Nephron progenitor cell (in vitro differentiated cells): ENCODE data around the gene PCBP3.

ENCODE experiments used
- DNase-seq: peaks from one replicate; pipeline ENCODE4 v3.0.0; 2021
- H3K27ac Mint-ChIP-seq: 2 replicates; pipeline ENCODE4 v1.8.0; 2021; ENCODE audit warnings: mild to moderate bottlenecking, moderate library complexity, mixed read lengths
- H3K27me3 Mint-ChIP-seq: 2 replicates; pipeline ENCODE4 v1.8.0; 2021; ENCODE audit warnings: mild to moderate bottlenecking, low read depth, mixed read lengths; ENCODE audit not compliant: poor library complexity
- H3K36me3 Mint-ChIP-seq: 2 replicates; pipeline ENCODE4 v1.8.0; 2021; ENCODE audit warnings: low read depth, mixed read lengths
- H3K4me1 Mint-ChIP-seq: 2 replicates; pipeline ENCODE4 v1.8.0; 2021; ENCODE audit warnings: mixed read lengths
- H3K4me3 Mint-ChIP-seq: 2 replicates; pipeline ENCODE4 v1.8.0; 2021; ENCODE audit warnings: mild to moderate bottlenecking, moderate library complexity, mixed read lengths
- H3K9me3 Mint-ChIP-seq: 2 replicates; pipeline ENCODE4 v1.8.0; 2021; ENCODE audit warnings: mild to moderate bottlenecking, moderate library complexity, mixed read lengths
- CTCF ChIP-seq: fragments of 200-600 bp; sonication (generic); IDR thresholded peaks from 2 replicates; pipeline ENCODE4 v1.5.0; 2021; ENCODE audit warnings: antibody characterized with exemption

Gene PCBP3

GRCh38 chr21:45756669-45757068 is 113.1 kb downstream of the PCBP3 start:
- no peak for DNase-seq
- H3K27me3 Mint-ChIP-seq = peaks cover 2% of the 10 kb centered on the region
- H3K27ac Mint-ChIP-seq = no peak overlapping the region
- TF ChIP-seq CTCF = no peak
- H3K9me3 Mint-ChIP-seq = peaks cover 17% of the 10 kb centered on the region
- no peaks in the 10 kb centered on the region for H3K36me3 Mint-ChIP-seq
- no peak overlapping the region for H3K4me3 Mint-ChIP-seq
- no peaks in the 10 kb centered on the region for H3K4me1 Mint-ChIP-seq

GRCh38 chr21:45761704-45762103 is 118.2 kb downstream of the PCBP3 start:
- no peak for DNase-seq
- no peak for TF ChIP-seq CTCF
- Mint-ChIP-seq H3K27ac (no peak overlapping the region), H3K9me3 (peaks cover 4% of the 10 kb centered on the region), H3K27me3 (peaks cover 2% of the 10 kb centered on the region), H3K4me3 (no peak overlapping the region), H3K4me1 (peaks cover 5% of the 10 kb centered on the region), H3K36me3 (no peaks in the 10 kb centered on the region)

- no peak for DNase-seq
- no peak overlapping the region for H3K4me3 Mint-ChIP-seq
- no peaks in the 10 kb centered on the region for H3K36me3 Mint-ChIP-seq
- no peak for TF ChIP-seq CTCF
- H3K4me1 Mint-ChIP-seq = peaks cover 5% of the 10 kb centered on the region
- peaks cover 2% of the 10 kb centered on the region for H3K27me3 Mint-ChIP-seq
- H3K9me3 Mint-ChIP-seq = peaks cover 3% of the 10 kb centered on the region
- H3K27ac Mint-ChIP-seq = peak overlapping the region; percentile 61
Measured at GRCh38 chr21:45763074-45763473, 119.5 kb downstream of the PCBP3 start.

GRCh38 chr21:45763506-45763905 is 120.0 kb downstream of the PCBP3 start:
- no peak for DNase-seq
- Mint-ChIP-seq H3K27me3 (peaks cover 2% of the 10 kb centered on the region), H3K36me3 (no peaks in the 10 kb centered on the region), H3K9me3 (peaks cover 3% of the 10 kb centered on the region), H3K4me1 (peaks cover 5% of the 10 kb centered on the region), H3K27ac (peak overlapping the region; percentile 61), H3K4me3 (no peak overlapping the region)
- no peak for TF ChIP-seq CTCF

- DNase-seq = no peak
- H3K27ac Mint-ChIP-seq = no peak overlapping the region
- no peak overlapping the region for H3K4me3 Mint-ChIP-seq
- H3K4me1 Mint-ChIP-seq = peaks cover 5% of the 10 kb centered on the region
- H3K36me3 Mint-ChIP-seq = no peaks in the 10 kb centered on the region
- TF ChIP-seq CTCF = no peak
- peaks cover 7% of the 10 kb centered on the region for H3K27me3 Mint-ChIP-seq
- no peaks in the 10 kb centered on the region for H3K9me3 Mint-ChIP-seq
Measured at GRCh38 chr21:45764792-45765191, 121.3 kb downstream of the PCBP3 start.

GRCh38 chr21:45765375-45765774 is 121.8 kb downstream of the PCBP3 start:
- TF ChIP-seq CTCF = no peak
- Mint-ChIP-seq H3K4me3 (no peak overlapping the region), H3K27me3 (peaks cover 7% of the 10 kb centered on the region), H3K36me3 (no peaks in the 10 kb centered on the region), H3K4me1 (peaks cover 5% of the 10 kb centered on the region), H3K9me3 (no peaks in the 10 kb centered on the region), H3K27ac (no peak overlapping the region)
- DNase-seq = no peak
